ENCODE results near the gene PALD1.

- TF ChIP-seq, protein P1, sequence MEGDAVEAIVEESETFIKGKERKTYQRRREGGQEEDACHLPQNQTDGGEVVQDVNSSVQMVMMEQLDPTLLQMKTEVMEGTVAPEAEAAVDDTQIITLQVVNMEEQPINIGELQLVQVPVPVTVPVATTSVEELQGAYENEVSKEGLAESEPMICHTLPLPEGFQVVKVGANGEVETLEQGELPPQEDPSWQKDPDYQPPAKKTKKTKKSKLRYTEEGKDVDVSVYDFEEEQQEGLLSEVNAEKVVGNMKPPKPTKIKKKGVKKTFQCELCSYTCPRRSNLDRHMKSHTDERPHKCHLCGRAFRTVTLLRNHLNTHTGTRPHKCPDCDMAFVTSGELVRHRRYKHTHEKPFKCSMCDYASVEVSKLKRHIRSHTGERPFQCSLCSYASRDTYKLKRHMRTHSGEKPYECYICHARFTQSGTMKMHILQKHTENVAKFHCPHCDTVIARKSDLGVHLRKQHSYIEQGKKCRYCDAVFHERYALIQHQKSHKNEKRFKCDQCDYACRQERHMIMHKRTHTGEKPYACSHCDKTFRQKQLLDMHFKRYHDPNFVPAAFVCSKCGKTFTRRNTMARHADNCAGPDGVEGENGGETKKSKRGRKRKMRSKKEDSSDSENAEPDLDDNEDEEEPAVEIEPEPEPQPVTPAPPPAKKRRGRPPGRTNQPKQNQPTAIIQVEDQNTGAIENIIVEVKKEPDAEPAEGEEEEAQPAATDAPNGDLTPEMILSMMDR (IDR thresholded peaks at IDR 0.05), result no peak
- TF ChIP-seq POLR2AphosphoS5 (IDR thresholded peaks at IDR 0.05; ENCODE audit: insufficient read depth in 1 of 2, low read depth in 1 of 2), result no peak
Observed at GRCh38 chr10:70496341-70497119, 18.0 kb downstream of the PALD1 start.
